NCI-H2196 (cell line): ENCODE results near the gene DEFB108B.
"Not testable (repeated sequence)": the region's sequence is repeated elsewhere in the genome, so short reads cannot be mapped to it uniquely, and the experiment has no call there.

ENCODE experiments used
- DNase-seq: peaks from one replicate; lab custom pipeline; 2025; ENCODE audit not compliant: unreplicated experiment; lab: John Stamatoyannopoulos, UW

The DEFB108B gene, protein sequence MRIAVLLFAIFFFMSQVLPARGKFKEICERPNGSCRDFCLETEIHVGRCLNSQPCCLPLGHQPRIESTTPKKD

DNA sequence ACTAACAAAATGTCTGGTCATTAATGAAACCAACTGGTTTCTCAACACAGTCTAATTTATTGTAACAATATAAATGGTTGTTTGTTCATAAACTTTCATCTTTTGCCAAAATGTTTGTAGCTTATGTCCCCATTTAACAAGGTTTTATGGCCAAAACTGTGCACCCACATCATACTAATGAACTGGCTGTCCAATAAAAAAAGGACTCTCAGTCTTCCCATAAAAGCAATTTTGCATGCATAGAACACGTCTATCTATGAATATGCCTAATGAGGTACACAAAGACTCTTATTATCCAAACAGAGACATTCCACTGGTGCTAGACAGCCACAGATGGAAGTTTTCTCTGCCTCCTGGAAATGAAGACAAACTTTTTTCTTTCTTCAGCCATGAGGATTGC lies at the start of gene DEFB108B:
Gene DEFB108B (plus strand): TSS at position 390 of the 400 bp plus-strand sequence. CDS start 0 bp downstream, at position 390.
- not testable (repeated sequence) for DNase-seq

DNA sequence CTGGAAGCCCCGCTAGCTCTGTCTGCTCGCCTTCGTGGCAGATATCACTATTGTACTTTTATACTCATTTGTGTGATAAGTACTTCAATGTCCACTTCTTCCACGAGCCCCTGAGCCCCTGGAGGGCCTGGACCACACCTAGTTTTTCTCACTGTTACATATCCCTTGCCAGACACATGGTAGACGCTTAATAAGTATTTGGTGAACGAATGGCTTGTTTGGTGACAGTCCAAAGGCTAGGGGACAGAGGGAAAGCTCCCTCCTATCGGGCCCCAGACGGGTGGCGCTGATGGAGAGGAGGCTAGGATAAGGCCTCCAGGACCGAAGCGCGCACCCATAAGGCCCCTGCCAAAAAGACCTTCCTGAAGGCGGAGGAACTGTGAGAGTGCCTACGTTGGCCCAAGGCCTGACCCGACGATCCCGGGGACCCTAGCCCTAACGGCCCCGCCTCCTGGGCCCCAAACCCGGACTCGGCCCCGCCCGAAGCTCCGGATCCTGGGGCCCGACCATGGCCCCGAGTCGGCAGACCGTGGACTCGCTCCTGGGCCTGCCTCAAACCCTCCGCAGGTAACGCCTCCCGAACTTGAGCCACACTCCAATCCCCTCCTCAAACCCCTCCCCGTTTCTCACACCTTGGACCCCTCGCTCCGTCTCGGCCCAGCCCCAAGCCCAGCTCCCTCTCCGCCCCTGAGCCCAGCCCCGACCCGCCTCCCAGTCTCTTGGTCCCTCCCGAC lies 46.7 kb upstream of the DEFB108B start:
- not testable (repeated sequence) for DNase-seq

DNA sequence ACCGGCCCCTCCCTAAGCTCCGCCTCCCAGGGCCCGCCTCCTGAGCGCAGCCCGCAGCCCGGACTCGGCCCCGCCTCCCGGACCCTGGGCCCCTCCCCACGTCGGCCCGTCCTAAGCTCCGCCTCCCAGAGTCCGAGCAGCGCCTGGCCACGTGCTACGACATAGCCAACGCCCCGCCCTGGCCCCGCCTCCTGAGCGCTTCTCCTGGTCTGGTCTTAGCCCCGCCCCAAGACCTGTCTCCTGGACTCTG lies 46.2 kb upstream of the DEFB108B start:
- DNase-seq = not testable (repeated sequence)

DNA sequence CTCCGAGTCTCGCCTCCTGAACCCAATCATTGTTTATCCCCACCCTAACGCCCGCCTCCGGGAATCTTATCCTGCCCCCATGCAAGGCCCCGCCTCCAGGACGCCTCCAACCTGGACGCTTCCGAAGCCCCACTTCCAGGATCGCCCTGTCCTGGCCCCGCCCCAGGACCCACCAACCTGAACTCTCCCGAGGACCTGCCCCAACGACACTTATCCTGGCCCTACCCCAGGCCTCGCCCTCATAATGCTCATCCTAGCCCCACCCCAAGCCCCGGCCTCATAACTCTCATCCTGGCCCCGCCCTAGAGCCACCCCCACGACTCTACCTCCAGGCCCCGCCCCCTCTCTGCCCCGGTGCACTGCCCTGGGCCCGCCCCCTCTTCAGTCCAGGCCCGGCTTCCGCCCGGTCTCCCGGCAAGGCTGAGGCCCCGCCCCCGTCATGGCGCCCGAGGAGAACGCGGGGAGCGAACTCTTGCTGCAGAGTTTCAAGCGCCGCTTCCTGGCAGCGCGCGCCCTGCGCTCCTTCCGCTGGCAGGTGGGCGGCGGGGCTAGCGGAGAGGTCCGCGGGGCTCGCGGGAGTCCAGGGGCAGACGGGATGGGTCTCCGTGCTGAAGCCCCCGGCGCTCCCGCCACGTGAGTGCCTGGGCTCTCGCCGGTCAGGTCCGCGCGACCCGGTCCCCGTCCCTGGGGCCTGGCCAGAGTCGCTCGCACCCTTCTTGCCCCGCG lies 45.7 kb upstream of the DEFB108B start:
- peak; percentile 99 for DNase-seq

DNA sequence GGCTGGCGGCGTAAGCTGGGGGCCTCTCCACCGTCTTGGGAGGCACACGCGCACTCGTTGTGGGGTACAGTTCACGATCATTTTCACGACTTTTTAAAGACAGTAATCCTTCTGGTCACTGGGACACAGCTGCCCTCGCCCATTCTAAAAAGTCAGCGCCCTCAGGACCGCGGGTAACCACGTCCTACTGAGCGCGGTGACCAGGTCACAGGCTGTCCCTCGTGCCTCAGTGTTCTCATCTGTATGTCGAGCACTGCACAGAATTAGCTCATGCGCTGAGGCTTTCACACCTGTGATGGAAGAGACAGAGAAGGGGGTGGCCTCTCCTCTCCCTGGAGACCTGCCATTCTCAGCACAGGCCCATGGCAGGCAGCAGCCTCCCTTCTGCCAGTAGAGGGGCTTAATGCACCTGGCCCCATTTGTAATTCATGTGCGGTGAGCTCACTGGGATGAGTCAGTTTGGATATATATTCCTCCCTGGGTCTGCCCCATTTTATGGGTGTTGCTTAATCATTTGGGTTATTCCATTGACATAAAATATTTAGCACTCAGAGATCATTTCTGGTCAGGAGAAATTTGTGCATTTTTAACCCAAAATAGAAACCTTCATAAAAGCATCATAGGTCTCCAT lies 45.1 kb upstream of the DEFB108B start:
- not testable (repeated sequence) for DNase-seq

DNA sequence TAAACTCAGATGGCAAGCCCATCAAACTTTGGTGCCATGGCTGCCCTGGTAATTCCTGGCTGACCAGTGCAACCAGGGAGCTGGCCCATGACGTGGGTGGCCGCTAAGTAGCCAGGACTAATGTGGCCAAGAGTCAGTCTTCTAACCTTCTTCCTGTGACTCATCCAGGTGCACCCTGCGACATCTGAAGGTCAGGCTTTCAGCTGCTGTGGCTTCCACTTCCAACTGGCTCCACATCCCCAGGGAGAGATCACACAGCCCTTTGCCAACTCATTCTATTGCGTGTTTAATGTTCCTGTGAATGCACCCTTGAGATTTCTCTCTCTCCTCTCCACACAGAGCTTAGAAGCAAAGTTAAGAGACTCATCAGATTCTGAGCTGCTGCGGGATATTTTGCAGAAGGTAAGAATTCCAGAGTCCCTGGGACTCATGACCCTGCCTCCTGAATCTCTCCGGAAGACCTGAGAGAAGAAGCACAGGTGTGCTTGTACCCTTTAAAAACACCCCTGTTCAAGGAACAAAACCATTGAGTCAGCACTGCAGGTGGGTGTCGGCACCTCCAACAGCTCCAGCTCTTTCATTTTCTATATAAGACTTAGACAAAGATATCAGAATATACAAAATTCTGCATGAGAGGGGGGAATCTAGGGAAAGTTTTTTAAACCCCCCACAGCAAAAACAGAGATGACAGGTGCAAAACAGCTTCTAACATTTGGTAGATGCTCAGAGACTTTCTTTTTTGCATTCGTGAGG lies 43.4 kb upstream of the DEFB108B start:
- DNase-seq = not testable (repeated sequence)

DNA sequence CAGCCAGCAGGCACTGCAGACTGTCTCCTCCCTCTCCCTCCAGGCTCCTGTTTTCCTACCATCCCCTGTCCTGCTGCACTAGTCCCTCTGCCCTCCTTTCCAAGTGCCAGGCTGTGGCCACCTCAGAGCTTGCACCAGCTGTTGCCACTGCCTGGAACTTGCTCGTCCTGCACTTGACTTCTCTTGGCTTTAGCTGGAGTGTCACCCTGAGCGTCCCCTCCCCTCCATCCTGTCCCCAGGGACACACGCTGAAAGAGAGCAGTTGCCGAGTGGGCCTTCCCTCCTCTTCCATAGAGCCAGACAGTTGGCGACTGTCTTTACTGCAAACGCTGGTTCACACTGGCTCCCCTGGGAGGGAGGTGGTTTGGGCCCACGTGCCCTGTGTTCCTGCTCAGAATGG lies 41.9 kb upstream of the DEFB108B start:
- not testable (repeated sequence) for DNase-seq

DNA sequence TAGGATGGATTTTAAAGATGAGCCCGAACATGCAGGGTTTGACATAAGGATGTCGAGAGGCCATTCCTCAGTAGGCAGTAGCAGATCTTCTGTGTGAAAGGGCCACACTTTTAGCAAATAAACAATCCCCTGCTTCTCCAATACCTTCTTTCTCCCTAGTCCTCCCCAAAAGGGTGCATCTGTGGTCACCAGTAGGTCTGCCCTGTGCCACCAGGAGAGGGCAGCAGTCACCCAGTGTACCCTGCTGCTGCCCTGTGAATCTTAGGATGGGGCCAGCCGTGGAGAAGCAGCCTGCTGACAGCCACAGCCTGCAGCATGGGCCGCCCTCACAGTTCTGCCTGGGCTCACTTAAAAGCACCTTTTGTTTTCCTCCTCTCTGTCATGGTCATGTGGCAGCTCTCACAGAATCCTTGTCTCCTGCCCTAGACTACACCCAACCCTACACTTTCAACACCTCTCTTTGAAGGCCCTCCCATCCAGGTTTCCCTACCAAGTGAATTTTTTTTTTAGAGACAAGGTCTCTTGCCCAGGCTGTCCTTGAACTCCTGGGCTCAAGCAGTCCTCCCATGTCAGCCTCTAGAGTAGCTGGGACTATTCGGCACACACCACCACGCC lies 40.3 kb upstream of the DEFB108B start:
- not testable (repeated sequence) for DNase-seq

DNA sequence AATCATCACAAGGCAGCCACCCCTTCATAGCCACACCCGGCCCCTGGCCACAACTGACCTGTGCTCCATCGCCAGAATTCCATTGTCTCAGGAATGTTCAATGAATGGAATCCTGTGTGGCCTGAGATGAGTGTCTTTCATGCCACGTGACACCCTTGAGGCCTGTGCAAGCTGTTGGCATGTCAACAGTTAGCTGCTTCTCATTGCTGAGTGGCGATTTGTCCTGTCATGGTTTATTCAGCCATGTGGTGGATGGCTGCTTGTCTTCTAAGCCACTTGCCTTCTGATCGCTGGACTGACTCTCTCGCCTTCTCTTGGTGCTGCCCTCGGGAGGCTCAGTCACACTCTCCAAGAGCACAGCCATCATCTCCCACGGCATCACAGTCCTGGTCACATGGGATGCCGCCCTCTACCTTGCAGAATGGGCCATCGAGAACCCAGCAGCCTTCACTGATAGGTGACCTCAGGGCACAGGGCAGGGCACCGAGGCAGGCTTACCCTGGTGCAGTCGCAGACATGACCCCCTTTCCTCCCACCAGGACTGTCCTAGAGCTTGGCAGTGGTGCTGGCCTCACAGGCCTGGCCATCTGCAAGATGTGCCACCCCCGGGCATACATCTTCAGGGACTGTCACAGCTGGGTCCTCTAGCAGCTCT lies 38.5 kb upstream of the DEFB108B start:
- DNase-seq = not testable (repeated sequence)

DNA sequence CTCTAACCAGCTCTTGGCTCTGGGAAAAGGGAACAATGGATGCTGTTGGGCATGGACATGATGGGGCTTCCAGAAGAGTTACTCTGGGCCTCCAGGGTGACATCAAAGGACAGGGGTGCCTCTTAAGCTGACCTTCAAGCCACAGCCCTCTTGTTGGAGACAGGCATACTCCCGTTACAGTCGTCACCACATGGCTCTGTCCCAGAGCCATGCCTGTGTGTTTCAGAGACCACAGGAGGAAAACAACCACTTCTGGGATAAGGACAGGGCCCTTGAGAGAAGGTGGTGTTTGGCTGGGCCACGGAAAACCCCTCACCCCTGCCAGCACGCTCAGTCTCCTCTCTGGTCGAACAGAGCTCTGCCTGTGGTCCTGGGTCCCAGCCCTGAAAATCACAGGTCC lies 37.8 kb upstream of the DEFB108B start:
- not testable (repeated sequence) for DNase-seq

DNA sequence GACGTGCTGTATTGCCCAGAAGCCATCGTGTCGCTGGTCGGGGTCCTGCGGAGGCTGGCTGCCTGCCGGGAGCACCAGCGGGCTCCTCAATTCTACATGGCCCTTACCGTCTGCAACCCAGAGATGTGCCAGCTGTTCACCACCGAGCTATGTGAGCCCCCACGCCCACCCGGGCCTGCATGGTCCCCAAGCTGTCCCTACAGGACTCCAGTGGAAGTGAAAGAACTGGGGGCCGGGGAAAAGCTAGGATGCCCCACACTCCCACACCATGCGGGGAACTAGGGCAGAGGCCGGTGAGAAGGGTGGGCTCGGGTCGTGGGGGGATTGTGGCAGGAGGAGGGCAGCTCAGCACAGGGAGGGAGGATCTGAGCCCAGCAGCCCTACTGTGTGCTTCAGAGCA lies 37.0 kb upstream of the DEFB108B start:
- not testable (repeated sequence) for DNase-seq

DNA sequence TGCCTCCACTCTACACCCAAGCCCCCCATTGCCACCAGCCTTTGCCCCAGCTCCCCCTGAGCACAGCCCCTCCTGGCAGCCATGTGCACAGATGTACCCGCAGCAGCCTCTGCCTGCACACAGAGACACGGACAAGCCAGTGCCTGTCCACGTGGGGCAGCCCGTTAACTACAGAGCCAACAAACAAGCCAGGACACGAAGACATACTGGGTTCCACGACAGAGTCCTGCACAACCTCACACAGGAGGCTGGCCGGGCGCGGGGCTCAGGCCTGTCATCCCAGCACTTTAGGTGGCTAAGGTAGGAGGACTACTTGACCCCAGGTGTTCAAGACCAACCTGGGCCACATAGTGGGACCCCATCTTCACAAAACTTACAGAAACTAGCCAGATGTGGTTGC lies 36.2 kb upstream of the DEFB108B start:
- DNase-seq = not testable (repeated sequence)

DNA sequence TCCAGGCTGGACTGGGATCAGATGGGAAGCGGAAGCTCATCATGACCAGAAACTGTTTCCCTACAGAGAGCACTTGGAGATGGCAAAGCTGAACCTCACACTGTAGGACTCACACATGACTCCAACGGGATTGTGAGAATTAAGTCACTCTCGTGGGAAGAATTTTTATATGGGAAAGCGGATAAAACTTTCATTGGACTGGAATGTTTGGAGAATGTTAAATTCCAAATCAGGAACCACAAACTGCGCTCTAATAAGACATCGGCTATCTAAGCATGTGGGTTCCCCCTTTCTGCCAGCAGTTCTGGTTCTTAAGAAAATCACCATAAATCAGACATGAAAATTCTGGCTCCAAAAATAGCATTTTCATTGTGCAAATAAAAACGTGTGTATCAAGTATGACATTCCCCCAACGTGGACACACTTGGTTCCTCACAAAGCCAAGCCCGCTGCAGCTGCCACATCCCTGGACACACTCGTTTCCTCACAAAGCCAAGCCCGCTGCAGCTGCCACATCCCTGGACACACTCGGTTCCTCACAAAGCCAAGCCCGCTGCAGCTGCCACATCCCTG lies 33.4 kb upstream of the DEFB108B start:
- DNase-seq = not testable (repeated sequence)

DNA sequence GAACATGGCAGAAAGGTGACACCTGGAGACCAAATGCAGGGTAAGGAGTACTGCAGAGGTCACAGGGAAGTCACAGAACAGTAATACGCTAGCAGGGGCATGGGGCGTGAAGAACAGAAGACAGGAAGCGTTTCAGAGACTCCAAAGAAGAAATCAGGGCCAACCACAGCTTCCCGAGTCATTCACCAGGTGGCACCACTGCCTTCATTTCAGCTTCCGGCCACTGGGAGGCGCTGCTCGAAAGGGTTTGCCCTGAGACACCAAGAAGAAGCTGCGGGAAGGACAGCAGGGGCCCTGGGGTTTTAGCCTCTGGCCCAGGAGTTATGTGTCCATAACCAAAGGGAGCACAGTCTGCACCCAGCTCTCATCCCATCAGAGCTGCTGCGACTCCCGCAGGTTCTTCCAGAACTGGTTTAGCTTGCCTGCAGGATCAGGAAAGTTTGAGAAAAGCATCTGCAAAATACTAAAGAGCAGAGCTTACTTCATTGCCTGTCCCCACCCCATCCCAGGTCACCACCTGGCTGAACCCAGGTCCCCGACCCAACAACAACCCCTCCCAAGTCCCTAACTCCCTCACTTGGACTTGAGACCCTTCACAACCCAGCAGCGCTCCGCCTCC lies 32.6 kb upstream of the DEFB108B start:
- peak; percentile 83 for DNase-seq

DNA sequence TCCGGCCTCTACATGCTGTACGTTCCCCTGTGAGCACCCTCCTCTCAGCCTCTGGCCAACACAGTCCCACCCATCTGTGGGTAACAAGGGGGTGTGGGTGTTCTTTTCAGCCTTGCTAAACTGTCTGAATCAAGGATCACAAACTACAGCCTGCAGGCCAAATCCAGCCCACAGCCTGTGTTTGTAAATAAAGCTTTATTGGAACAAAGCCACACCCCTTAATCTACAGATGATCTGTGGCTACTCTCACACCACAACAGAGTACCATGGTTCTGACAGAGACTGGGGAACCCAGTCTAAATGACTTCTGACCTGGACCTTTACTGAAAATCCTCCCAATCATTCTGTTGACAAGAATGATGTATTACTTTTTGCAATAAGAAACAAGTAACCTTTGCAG lies 32.0 kb upstream of the DEFB108B start:
- DNase-seq = not testable (repeated sequence)

DNA sequence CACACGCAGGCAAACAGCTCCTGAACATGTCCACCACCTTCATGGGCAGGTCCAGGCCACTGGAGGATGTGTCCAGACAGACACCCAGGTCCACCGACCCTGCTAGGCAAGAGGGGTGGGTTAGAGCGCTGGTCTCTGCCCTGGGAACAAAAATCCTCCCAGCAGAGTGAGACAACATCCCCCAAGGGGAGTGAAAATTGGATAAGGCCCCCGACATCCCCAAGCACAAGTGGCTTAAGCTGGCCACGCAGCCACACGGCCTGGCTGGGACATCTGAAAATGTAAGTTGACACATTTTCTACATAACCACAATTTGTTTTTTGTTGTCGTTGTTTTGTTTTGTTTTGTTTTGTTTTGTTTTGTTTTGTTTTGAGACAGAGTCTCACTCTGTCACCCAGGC lies 30.1 kb upstream of the DEFB108B start:
- DNase-seq = not testable (repeated sequence)

DNA sequence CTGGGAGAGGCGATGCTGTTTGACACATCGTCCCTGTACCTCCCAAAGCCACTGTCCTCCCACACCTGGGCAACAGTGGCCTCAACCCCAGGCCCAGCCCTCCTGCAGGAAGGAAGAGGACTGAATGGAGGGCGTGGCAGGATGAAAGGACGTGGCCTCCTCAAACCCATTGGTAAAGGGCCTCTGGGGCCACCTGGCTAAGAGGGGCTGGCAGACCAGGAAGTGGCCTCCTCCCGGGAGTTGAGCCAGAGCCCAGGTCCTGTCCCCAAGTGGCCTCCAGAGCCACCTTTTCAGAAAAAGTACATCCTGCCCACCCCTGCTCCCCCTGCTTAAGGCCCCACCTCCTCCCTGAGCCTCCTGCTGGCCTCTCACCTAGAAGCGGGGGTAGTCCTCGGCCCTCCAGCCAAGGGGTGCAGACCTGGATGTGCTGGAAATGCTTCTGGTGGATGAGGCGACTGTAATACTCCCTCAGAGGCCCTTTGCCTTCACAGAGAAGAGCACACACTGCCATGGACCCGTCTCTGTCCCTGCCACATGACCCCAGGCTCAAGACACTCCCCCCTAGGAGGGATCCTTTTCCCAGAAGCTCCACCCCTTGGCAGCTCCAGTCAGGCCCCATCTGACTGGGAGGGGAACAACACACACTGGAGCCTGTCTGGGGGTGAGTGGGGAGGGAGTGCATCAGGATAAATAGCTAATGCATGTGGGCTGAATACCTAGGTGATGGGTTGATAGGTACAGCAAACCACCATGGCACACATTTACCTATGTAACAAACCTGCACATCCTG lies 28.6 kb upstream of the DEFB108B start:
- not testable (repeated sequence) for DNase-seq

DNA sequence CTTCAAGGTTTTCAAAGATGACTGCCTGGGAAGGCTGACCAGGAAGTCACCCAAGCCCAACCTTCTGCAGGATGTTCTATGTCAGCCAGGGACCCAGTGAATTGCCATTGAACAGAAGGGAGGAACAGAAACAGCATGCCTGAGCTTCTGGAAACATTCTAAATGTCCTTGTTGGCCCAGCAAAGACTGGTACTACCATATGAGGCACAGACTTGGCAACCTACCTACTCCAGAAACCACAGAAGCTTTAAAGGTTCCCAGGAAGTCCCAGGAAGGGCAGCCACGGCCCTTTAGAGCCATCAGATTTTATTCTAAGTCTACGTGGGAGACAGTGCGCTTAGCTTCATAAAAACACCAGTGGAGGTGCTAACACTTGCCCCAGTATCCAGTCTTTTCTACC lies 20.5 kb upstream of the DEFB108B start:
- DNase-seq = not testable (repeated sequence)
